Sigmoid colon (tissue), 7 donors: ENCODE results near the gene KRT72. TPM values are rescaled to one million over a fixed set of nuclear protein-coding genes. Genes with fewer than 3 reads are reported as not detected.

Source experiments
- DNase-seq: peaks from one replicate; pipeline ENCODE4 v3.0.0-alpha.2; 2019
- H3K27ac ChIP-seq, 4 donors: fragments of 200-600 bp; sonication (generic); one replicate each; pipeline ENCODE4 v1.5.1; 2016 to 2019; ENCODE audit warnings: mild to moderate bottlenecking in 1 of 4
- H3K27me3 ChIP-seq, 3 donors: fragments of 200-600 bp; sonication (generic); one replicate each; pipeline ENCODE4 v1.5.1; 2019; ENCODE audit warnings: mild to moderate bottlenecking in 1 of 3
- H3K36me3 ChIP-seq, 4 donors: fragments of 200-600 bp; sonication (generic); one replicate each; pipeline ENCODE4 v1.5.1; 2016 to 2019
- H3K4me1 ChIP-seq, 4 donors: fragments of 200-600 bp; sonication (generic); one replicate each; pipeline ENCODE4 v1.5.1; 2017 to 2019
- H3K4me3 ChIP-seq, 4 donors: fragments of 200-600 bp; sonication (generic); one replicate each; pipeline ENCODE4 v1.5.1; 2017 to 2019; ENCODE audit warnings: mild to moderate bottlenecking in 2 of 4, moderate library complexity in 1 of 4
- H3K9me3 ChIP-seq, 4 donors: fragments of 200-600 bp in 3 of 4; sonication (generic) in 3 of 4; one replicate each; pipeline versions ENCODE4 v1.5.1 to v1.6.1; 2013 to 2019
- CTCF ChIP-seq, 4 experiments: fragments of 450-650 bp in 3 of 4; fragments of 200-600 bp in 1 of 4; IDR thresholded peaks; one replicate each; pipeline ENCODE4 v1.5.1; 2016 to 2019; ENCODE audit warnings: antibody characterized with exemption in 4 of 4, mild to moderate bottlenecking in 3 of 4, moderate library complexity in 2 of 4
- EP300 ChIP-seq, 4 donors: sonication (generic); formaldehyde crosslinking; IDR thresholded peaks; one replicate each; pipeline ENCODE4 v1.6.1; 2017; ENCODE audit warnings: antibody characterized with exemption in 4 of 4
- POLR2A ChIP-seq, 2 donors: fragments of 450-650 bp; IDR thresholded peaks; one replicate each; pipeline ENCODE4 v1.6.1; 2016; ENCODE audit warnings: antibody characterized with exemption in 2 of 2, mild to moderate bottlenecking in 2 of 2, moderate library complexity in 2 of 2
- POLR2AphosphoS5 ChIP-seq, 4 donors: sonication (generic); formaldehyde crosslinking; IDR thresholded peaks; one replicate each; pipeline ENCODE4 v1.6.1; 2017; ENCODE audit warnings: antibody characterized with exemption in 4 of 4
- WGBS, 2 donors: extraction: QIAGEN DNeasy Blood & Tissue Kit; methylation state at CpG; one replicate each; pipeline ENCODE4 v1.1.7; 2013; 5-methylcytosine and 5-hydroxymethylcytosine counted together
- intact Hi-C: fragments of 100-400 bp; cut with DNase I; formaldehyde crosslinking; loops from one replicate; pipeline ENCODE4 v1.15.1; 2023
- polyA plus RNA-seq, 3 donors: library from polyadenylated mRNA; stranded (reverse); fragments of 200-250 nt; gene quantifications; one replicate each; pipeline ENCODE4 v1.2.3, GENCODE V29; 2013
- total RNA-seq, 4 donors: library from RNA; depleted of rRNA; stranded (reverse); fragments of >200 nt; gene quantifications; one replicate each; pipeline ENCODE4 v1.1.0, GENCODE V29; 2016
- donor health status: healthy with polysubstance abuse.
- donor health status: Bipolar disorder and iron deficiency.
- donor health status: healthy.

KRT72 gene
- total and polyA plus RNA-seq, 7 donors = 0.79 TPM; not detected in 6

GRCh38 chr12:52557476-52557875, 43.8 kb downstream of the KRT72 start:
- Histone ChIP-seq H3K4me1 (no peaks in the 10 kb centered on the region), H3K36me3 (no peaks in the 10 kb centered on the region), H3K27ac (no peak overlapping the region), H3K9me3 (no peaks in the 10 kb centered on the region), H3K4me3 (no peak overlapping the region), H3K27me3 (no peaks in the 10 kb centered on the region)
- no peak for DNase-seq
- 63 to 69% methylated on average over 2 of the region's 2 CpGs for WGBS, 2 donors
- intact Hi-C loops = no loop called here
- TF ChIP-seq POLR2A (IDR thresholded peaks at IDR 0.05) (no peak), CTCF (IDR thresholded peaks at IDR 0.05) (no peak), EP300 (IDR thresholded peaks at IDR 0.05) (no peak), POLR2AphosphoS5 (IDR thresholded peaks at IDR 0.05) (no peak)

- TF ChIP-seq POLR2AphosphoS5 (IDR thresholded peaks at IDR 0.05) = no peak
- no peak for TF ChIP-seq EP300 (IDR thresholded peaks at IDR 0.05)
- no peak for TF ChIP-seq CTCF (IDR thresholded peaks at IDR 0.05)
- no peak for TF ChIP-seq POLR2A (IDR thresholded peaks at IDR 0.05)
- Histone ChIP-seq H3K27ac (no peak overlapping the region), H3K27me3 (no peaks in the 10 kb centered on the region), H3K36me3 (no peaks in the 10 kb centered on the region), H3K4me1 (no peaks in the 10 kb centered on the region), H3K9me3 (no peaks in the 10 kb centered on the region), H3K4me3 (no peak overlapping the region)
- no peak for DNase-seq
- 71 to 77% methylated on average over 6 of the region's 6 CpGs for WGBS, 2 donors
- intact Hi-C loops = no loop called here
Measured at GRCh38 chr12:52555577-52555976, 45.7 kb downstream of the KRT72 start.

DNA sequence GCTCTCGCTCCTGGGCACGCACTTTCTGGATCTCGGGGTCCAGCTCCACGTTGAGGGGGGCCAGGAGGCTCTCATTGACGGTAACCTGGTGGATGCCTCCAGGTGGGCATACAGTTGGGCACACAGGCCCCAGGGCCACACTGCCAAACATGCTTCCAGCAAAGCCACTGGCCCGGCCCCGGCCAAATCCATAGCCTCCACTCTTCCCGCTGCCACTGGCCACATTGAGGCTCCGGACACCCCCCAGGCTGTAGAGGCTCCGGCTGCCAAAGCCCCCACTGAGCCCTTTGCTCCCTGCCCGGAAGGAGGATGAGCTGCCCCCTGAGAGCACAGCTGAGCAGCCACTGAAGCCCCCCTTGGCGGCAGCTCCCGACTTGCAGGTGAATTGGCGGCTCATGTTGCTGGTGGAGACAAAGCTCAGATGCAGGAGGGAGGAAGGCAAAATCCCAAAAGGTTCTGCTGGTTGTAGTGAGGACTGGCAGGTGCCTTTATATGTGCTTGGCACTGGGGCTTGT, 48.5 kb downstream of the KRT72 start, which contains the start of gene KRT71:
KRT71 (minus strand) TSS at position 465 of the 515 bp plus-strand sequence; CDS start at position 397, 68 bp downstream.
- Histone ChIP-seq H3K9me3 (no peaks in the 10 kb centered on the region), H3K4me3 (no peak within 1 kb of the TSS), H3K4me1 (no peaks in the 10 kb centered on the region), H3K27ac (no peak within 1 kb of the TSS), H3K36me3 (no peaks in the 10 kb centered on the region), H3K27me3 (no peaks in the 10 kb centered on the region)
- intact Hi-C loops = no loop called here
- TF ChIP-seq POLR2AphosphoS5 (IDR thresholded peaks at IDR 0.05) (no peak), EP300 (IDR thresholded peaks at IDR 0.05) (no peak), POLR2A (IDR thresholded peaks at IDR 0.05) (no peak), CTCF (IDR thresholded peaks at IDR 0.05) (no peak)
- 84 to 85% methylated on average over 14 of the region's 14 CpGs for WGBS, 2 donors
- DNase-seq = no peak

- H3K36me3 ChIP-seq = no peaks in the 10 kb centered on the region
- intact Hi-C loops = no loop called here
- H3K4me1 ChIP-seq = no peaks in the 10 kb centered on the region
- 74 to 76% methylated on average over 5 of the region's 5 CpGs for WGBS, 2 donors
- DNase-seq = no peak
- no peaks in the 10 kb centered on the region for H3K9me3 ChIP-seq
- TF ChIP-seq CTCF (IDR thresholded peaks at IDR 0.05) (no peak), EP300 (IDR thresholded peaks at IDR 0.05) (no peak), POLR2AphosphoS5 (IDR thresholded peaks at IDR 0.05) (no peak), POLR2A (IDR thresholded peaks at IDR 0.05) (no peak)
- H3K27ac ChIP-seq = no peak overlapping the region
- no peak overlapping the region for H3K4me3 ChIP-seq
- no peaks in the 10 kb centered on the region for H3K27me3 ChIP-seq
Measured at GRCh38 chr12:52552055-52552454, 49.2 kb downstream of the KRT72 start.
